VCaP (cell line): ENCODE measurements around the gene F5.

Experiments
- H3K27ac ChIP-seq: fragments of 450-650 bp; 2 replicates; pipeline ENCODE4 v1.5.1; 2017
- CTCF ChIP-seq: fragments of 450-650 bp; conservative IDR thresholded peaks from 2 replicates; pipeline ENCODE4 v1.5.1; 2017; ENCODE audit warnings: mild to moderate bottlenecking, moderate library complexity

The F5 gene

GRCh38 chr1:169574336-169574735 lies 11.9 kb downstream of the F5 start:
- TF ChIP-seq CTCF, result no peak
- H3K27ac ChIP-seq, result peak overlapping the region; percentile 83

GRCh38 chr1:169572187-169572586 lies 14.1 kb downstream of the F5 start:
- no peak for TF ChIP-seq CTCF
- peak overlapping the region; percentile 83 for H3K27ac ChIP-seq

- peak overlapping the region; percentile 83 for H3K27ac ChIP-seq
- TF ChIP-seq CTCF, result no peak
These were observed 14.8 kb downstream of the F5 start for GRCh38 chr1:169571450-169571849.

GRCh38 chr1:169570172-169570574 lies 16.1 kb downstream of the F5 start:
- peak overlapping the region; percentile 83 for H3K27ac ChIP-seq
- no peak for TF ChIP-seq CTCF

GRCh38 chr1:169568497-169568896 lies 17.8 kb downstream of the F5 start:
- H3K27ac ChIP-seq, result peak overlapping the region; percentile 83
- no peak for TF ChIP-seq CTCF

GRCh38 chr1:169565335-169566271 lies 20.7 kb downstream of the F5 start:
- TF ChIP-seq CTCF, result no peak
- H3K27ac ChIP-seq, result peak overlapping the region; percentile 83

GRCh38 chr1:169563650-169564049 lies 22.6 kb downstream of the F5 start:
- TF ChIP-seq CTCF, result no peak
- H3K27ac ChIP-seq, result no peak overlapping the region
